ELR (cell line): ENCODE results near the gene MACROD2.
A peak's percentile ranks its signal among the peaks of the same experiment; 100 is the strongest.

ENCODE experiments used
- DNase-seq: peaks from one replicate; pipeline ENCODE4 v3.0.0-alpha.2; 2015; ENCODE audit warnings: low read depth

MACROD2 gene

DNA sequence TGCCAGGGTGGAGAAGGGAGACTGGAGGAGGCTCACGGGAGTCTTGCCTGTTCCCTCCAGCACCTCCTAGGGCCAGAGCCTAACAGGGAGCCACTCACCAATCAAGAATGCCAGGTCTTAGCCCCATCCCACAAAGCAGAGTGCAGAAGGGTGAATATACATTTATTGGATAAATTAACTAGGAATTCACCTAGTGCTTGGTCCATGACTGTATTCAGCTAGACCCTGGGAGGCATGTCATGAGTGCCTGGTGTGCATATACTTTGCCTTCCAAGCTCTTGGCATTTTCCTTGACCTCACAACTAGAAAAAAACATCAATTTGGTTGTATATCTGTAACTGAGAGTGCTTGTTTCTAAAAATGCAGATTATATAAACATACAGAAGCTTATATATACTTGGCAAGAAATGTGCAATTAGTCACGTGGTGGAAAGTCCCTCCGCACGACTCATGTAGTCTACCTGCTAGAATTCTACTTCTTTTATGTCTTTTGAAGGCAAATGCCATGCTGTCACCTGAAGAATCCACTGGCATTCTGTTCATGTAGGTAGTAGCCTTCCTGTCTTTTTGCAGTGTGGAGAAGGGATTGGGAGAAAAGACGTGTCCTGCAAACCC lies 1586.9 kb downstream of the MACROD2 start:
- DNase-seq: no peak

DNA sequence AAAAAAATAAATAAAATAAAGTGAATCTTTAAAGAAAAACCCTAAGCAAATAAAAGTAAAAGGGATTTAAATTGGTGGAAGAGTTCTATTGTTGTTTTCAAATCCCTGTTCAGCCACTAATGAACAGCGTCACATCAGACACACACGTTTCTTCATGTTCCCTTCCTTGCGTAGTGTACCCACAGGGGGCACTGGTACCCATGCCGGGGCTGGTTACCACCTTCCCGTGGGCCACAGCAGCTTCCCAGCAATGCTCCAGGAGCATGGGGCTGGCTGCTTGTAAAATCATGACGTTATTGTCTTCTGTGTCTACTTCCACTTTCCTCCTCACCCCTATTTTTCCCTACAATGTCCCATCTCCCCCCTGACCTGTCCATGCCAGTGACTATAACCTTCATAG lies 1589.2 kb downstream of the MACROD2 start:
- DNase-seq: no peak

DNA sequence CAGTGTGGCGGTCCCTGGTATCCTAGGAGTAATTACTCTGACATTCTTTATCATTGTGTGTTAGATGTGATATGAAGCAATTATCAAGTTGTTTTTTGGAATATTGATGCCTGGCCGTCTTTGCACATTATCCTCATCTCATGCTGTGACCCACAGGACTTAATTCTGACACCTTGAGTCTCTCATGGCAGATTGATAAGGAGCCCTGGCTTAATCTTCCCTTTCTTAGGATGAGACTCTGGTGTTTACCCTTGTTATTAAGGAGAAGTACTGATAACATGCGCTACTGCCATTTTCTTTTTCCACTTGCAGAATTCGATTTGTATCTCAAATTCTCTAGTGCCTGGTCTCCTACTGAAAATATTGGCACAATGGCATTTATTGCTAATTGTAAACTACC lies 1597.8 kb downstream of the MACROD2 start:
- DNase-seq: no peak

DNA sequence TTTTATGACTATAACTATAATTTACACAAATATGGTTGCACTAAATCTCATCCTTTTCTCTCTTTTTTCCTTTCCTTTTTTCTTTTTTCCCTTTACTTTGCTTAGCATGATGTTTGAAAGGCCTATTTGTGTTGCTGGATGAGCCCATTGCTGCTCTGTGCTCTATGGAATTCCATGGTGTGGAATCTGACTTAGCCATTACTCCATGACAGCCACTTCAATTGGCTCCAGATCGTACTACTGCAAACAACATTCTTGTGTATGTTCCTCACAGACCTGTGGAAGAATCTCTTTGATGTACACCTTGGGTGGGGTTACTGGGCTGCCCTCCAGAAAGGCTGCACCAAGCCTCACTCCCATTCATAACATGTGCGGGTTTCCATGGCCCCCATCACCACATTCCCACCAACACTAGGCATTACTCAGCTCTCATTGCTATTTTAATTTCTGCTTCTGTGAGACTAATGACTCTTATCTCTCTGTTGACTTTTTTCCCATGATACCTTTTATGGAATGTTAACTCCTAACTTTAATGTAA lies 1598.9 kb downstream of the MACROD2 start:
- DNase-seq: no peak

DNA sequence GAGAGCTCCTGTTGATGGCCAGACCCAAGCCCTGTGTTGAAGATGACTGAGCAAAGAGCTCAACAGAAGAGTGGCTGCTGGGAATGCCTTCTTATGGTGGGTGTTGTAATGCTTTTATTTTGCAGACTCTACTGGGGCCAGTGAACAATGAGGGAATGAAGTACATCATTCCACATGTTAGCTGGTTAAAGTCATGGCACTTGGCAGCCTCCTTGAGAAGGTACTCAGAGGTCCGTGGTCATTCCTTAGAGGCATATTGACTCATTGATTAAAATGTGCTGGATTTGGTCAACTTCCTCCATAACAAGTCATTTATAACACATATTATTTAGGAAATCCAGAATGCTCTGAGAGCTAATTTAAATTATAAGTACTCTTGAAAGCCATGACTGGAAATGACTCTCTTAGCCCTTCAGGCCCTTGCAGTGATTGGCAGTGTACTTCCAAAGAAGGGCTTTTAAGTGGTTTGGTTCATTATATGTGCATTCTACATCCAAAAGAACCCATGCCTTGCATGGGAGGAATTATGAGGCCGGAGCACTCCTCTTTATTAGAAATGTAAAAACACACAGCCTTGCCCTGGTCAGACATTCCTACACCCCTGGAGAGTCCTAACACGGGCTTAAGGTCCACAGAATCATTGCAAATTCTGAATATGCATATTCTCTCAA lies 1601.0 kb downstream of the MACROD2 start:
- no peak for DNase-seq

DNA sequence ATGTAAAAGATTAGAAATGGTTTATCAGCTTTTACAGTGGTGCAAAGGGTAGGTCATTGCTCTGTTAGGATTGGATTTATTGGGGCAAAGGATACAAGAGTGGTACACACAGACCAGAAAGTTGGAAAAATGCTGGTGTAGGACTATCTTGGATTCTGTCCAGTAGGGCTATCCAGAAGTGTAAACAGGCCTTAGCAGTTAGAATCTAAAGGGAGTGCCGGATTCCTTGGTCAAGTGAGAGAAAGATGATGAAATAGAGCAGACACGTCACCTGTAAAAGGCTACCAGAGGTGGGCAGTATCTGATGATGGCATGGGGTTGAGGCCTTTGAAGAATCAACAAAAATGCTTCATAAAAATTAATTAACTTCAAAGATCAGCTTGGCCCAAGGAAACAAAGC lies 1602.0 kb downstream of the MACROD2 start:
- no peak for DNase-seq

DNA sequence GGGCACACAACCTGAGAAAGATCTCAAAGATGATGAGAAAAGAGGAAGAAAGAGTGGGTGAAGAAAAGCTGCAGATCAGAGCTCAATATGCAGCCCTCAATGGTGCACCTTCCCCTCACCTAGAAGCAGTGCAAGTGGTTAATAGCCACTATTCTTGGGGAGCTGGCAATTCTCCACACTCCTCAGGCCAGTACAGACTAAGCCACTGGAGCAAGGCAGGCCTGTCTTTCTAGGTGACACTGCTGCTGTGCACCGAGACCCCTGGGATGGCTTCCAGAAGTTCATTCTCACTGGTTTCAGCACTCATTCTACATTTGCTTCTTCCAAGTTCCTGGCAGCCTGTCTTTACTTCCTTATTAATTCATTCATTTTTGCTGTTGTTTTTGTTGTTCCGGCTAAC lies 1604.6 kb downstream of the MACROD2 start:
- DNase-seq: no peak

DNA sequence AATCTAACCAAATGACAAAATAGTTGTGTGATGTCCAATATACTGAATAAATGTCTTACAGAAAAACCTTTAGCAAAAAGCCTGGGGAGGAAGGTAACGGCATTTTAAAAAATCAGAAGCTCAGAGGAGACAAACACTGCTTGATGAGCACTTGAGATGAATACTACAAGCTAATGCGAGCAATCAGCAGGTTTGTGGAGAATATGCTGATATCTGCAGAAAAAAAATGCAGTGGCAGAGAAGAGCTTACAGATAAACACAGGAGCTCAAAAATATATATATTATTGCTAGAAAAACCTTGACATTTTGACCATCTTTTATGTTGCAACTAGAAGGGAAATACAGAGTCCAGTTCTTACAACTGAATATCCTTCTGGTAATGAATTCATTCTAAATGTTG lies 1605.2 kb downstream of the MACROD2 start:
- DNase-seq: no peak

DNA sequence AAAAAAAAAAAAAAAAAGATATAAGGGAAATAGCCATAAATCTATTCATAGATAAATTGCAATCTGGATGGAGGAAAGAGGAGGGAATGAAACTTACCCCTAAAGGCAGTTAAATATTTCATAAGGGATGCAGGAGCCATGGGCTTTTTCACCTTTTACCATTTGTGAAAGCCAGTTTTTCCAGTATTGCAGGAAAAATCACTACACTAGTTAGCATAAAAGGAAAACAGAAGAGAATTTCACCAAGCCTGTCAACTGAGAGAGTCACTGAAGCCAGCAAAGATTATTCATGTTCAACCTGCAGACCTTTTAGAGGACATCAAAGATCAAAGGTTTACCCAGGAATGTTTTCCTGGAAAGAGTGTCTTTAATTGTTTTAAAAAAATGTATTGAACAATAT lies 1608.2 kb downstream of the MACROD2 start:
- DNase-seq: no peak

DNA sequence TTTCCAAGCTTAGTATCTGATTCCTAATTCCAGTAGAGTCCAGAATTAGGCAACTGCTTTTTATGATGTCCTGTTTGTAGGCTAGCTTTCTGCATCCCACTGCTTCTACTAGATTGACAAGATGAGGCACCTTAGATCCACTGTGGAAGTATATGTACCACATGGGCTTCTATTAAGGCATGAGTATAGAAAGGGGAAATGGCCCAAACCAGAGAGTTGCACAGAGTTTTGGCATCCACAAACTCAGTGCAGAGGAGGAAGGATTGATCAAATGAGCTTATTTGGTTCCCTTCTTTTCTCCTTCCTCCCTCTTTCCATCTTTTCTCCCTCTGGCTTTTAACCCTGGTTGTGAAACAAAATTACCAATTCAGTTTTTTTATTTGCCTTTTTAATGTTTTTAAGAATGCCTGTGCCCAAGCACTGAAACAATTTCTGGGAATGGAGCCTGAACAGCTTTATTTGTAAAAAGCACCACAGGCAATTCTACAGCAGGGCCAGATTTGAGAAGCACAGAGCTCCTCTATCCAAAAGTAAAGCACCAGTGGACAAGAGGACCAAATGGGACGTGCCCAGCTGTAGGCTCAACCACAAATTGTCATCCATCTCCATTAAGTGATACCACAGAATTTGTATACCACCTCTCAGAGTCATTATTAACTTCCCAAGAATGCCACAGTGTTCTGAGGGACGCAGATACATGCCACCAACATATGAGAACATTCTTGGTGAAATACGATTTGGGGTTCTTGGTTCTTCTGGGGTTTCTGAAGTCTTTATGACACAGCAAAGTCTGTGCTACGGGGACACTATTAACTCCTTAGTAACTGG lies 1608.9 kb downstream of the MACROD2 start:
- no peak for DNase-seq

DNA sequence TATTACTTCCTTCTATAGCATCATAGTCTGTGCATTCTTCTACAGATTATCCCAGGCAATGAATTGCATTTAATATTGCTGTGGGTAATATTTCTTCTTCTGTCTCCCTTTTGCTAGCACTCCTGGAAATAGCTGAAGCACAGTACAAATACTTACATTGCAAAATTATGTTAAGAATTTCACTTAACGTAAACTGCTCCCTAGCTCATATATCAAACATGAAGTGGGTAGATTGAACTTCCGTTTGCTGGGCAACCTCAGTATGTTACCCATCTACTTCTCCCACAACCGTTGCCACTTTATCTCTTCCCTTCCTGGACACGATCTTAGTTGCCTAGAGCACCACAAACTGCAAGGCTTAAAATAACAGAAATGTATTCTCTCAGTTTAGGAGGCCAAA lies 1614.6 kb downstream of the MACROD2 start:
- DNase-seq: no peak

DNA sequence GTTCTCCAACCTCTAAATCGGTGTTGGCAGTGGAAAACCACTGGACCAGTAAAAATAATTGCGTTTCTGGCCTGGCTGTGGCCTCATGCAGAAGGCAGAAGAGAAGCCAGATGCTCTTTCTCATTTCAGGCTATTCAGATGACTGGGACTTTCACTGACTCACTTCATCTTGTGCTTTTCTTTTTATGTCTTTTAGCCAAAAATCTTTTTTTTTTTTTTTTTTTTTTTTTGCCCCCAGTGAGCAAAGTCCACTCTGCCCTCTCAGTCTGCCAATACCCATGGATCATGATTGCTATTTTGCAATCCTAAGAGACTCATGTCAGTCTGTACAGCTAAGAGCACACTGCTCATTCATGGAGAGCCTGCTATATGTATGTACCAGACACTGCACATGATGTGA lies 1615.5 kb downstream of the MACROD2 start:
- DNase-seq: no peak

DNA sequence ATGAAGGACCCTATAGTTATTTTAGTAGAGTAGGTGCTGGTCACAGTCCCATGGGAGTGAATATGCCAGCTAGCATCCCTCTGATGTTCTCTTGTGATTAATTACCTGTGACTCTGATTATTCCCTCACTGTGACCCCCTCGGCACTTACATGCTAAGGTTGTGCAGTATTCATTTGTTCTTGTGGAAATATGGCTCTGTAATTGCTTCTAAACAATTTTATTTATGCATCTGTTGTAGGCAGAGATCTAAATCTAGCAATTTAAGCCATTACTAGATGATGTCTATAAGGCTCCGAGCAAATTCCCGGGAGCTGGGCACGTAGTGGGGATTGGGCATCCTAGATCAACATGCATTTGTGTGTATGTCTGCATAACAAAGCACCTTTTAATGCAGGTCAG lies 1616.2 kb downstream of the MACROD2 start:
- no peak for DNase-seq

DNA sequence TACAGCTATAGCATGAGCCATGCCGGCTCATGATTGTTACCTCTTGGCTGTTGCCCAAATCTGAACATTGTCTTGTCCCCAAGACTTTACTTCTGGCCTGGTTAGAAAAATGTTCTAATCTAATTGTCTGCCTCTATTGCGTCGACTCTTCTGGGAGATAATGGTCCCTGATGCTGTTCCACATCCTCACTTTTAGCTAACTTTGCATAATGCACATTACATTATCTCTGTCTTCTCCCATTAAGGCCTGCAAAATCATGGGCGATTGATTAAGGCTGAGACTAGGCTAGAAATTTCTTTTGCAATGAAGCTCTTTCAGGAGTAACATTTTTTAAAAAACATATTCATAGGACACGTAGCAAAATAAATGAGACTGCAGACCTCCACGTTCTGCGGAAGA lies 1616.9 kb downstream of the MACROD2 start:
- DNase-seq: no peak

DNA sequence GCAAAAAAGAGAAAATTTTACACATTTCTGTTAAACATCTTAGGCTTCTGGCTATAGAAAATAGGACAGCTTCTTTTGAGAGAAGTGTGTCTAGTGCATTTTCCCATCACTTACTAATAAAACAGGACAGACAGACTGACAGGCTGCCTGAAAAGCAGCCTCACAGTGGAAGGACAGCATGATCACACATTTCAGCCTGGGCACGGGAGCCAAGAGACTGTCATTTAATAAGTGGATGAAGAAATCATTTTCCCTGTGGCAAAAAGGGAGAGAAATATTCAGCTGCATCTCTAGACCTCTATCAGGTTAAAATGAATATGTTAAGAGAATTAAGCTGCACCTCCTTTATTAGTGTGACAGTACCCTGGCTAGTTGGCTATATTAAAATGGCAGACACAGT lies 1617.5 kb downstream of the MACROD2 start:
- DNase-seq: no peak

DNA sequence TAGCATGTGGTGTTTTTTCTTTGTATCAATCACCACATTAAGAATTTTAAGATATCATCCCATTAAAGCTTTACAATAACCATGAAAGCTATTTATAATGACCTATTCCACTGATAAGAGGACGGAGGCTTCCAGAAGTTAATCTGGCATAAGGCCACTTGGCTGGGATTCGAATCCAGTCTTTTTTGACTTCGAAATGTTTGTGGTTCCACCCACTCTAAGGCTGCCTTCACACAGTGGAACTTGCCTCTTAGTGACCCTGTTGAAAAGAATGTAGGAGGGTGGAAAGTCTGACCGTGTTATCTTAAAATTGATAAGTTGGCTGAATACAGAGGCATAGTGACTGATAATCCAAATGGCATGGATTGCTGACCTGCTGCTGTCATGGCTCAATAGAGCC lies 1618.2 kb downstream of the MACROD2 start:
- DNase-seq: no peak

DNA sequence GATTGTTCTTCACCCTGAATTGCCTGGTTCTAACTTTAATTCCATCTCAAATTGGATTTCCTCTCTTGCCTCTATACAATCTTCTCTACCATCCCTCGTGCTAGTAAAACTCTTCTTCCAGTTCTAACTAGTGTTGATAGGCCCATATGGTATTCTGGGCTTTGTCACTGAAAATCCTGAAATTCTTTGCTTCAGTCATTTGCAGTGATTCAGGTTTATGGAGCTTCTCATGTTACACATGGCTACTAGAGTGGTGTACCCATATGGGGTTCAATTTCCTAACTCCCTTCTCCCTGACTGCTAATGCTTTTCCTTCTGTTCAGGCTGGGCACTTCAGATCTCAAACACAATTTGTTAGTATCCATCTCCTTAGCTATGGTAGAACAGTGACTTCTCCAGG lies 1621.3 kb downstream of the MACROD2 start:
- DNase-seq: no peak

DNA sequence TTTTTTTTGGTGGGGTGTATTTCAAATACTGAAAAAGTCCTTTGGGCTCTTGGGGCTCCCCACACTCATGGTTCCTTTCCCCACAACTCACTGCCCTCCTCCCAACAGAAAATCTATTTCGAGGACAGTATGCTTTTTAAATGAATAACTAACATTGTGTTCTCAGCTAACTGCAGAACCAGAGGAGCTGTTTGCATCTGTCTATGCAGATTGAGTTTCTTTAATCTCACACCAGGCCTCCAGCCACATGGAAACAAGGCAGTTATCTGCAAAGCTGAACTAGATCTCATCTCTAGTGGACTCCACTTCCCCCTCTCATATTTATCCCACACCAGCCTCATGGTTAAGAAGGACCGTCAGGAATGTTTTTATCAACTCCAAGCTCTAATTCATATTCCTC lies 1622.8 kb downstream of the MACROD2 start:
- no peak for DNase-seq

DNA sequence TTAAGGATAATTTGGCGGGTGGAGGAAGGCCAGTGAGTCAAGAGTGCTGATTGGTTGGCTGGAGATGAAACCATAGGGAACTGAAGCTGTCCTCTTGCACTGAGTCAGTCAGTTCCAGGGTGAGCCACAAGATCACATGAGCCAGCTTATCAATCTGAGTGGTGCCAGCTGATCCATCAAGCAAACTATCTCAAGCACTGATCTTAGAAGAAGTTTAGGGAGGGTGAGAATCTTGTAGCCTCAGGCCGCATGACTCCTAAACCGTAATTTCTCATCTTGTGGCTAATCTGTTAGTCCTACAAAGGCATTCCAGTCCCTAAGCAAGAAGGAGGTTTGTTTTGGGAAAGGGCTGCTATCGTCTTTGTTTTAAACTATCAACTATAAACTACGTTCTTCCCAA lies 1623.6 kb downstream of the MACROD2 start:
- DNase-seq: peak; percentile 0

DNA sequence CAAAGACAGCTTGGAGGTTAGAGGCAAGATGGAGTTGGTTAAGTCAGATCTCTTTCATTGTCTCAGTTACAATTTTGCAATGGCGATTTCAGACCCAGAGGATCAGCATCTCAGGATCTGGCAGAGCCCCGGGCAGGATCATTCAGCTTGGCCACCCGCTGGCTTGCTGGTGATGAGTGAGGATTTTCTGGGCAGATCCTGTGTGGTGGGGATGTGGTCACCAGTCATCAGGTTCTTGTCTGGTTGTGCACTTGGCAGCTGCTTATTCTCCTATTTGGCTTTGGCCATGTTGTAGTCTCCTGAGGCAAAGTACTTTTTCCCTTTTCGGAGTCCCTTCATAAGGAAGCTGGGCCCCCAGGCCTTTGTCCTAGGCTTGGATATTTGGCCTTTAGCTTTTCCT lies 1624.0 kb downstream of the MACROD2 start:
- DNase-seq: no peak

DNA sequence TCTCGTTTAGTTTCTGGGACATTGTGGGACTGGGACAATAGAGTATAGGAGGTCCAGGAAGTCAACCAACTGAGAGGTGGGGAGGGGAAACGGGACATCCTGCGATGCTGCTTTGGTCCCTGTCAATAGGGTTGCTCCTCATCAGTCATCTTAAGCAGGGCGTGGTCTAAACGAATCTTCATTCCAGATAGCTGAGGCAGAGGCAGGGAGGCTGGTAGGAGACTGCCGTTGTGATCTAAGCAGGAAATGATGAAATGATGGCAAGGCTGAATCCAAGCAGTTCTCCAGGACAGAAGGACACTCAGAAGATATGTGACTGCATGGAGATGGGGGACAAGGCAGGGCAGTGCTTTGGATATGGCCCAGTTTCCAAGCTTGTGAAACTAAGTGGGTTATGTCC lies 1624.5 kb downstream of the MACROD2 start:
- no peak for DNase-seq

DNA sequence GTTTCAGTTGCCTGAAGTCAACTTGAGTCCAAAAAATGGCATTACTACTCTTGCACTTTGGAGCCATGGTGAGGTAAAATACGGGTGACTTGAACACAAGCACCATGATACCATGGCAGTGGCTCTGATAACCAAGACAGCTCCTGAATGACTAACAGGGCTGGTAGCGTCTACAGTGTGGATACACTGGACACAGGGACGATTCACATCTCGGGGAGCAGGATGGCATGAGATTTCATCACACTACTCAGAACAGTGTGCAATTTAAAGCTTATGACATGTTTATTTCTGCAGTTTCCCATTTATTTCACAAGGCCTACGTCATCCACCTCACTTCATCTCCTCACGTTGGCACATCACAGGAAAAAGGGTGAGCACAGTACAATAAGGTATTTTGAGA lies 1627.1 kb downstream of the MACROD2 start:
- DNase-seq: no peak

DNA sequence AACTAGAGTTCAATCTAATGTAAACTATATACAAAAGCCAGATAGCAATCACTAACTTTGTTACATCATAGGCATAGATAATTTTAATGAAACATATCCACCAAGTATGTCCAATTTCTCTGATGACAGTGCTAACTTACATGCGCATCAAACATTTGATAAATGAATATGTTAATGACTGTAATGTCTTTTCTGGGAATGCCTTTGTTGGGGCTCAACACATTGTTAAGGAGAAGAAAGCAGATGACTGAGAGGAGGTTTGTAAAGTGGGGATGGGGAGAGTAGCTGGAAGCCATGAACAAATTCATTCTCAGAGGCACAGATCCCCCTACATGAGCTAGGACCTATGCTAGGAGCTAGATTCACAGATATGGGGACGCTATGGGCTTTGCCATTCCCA lies 1627.9 kb downstream of the MACROD2 start:
- DNase-seq: no peak
